Muscle layer of duodenum (tissue), 2 donors: ENCODE results near the gene LFNG.

Experiments
- H3K27ac ChIP-seq: one replicate; pipeline ENCODE4 v1.7.0; 2013; ENCODE audit warnings: mild to moderate bottlenecking, low read length
- H3K27me3 ChIP-seq: one replicate; pipeline ENCODE4 v1.7.0; 2013; ENCODE audit warnings: low read depth, mild to moderate bottlenecking, control low read depth, low read length
- H3K36me3 ChIP-seq, 2 donors: one replicate each; pipeline ENCODE4 v1.7.0; 2013; ENCODE audit warnings: low read length in 2 of 2, control low read depth in 1 of 2, mild to moderate bottlenecking in 1 of 2; ENCODE audit not compliant: insufficient read depth in 2 of 2, control insufficient read depth in 1 of 2
- H3K4me1 ChIP-seq, 2 donors: one replicate each; pipeline ENCODE4 v1.7.0; 2013; ENCODE audit warnings: low read length in 2 of 2, mild to moderate bottlenecking in 2 of 2, control low read depth in 1 of 2, moderate library complexity in 1 of 2; ENCODE audit not compliant: insufficient read depth in 2 of 2, control insufficient read depth in 1 of 2
- H3K4me3 ChIP-seq, 2 donors: one replicate each; pipeline ENCODE4 v1.7.0; 2013; ENCODE audit warnings: low read length in 2 of 2, low read depth in 1 of 2, mild to moderate bottlenecking in 1 of 2
- H3K9me3 ChIP-seq, 2 donors: one replicate each; pipeline ENCODE4 v1.7.0; 2013; ENCODE audit warnings: low read length in 2 of 2, control low read depth in 1 of 2, mild to moderate bottlenecking in 1 of 2; ENCODE audit not compliant: control insufficient read depth in 1 of 2
- donor health status: healthy.

LFNG gene

GRCh38 chr7:2566348-2566889, 46.8 kb downstream of the LFNG start:
- no peak overlapping the region for H3K27ac ChIP-seq
- no peaks in the 10 kb centered on the region for H3K27me3 ChIP-seq
- peaks cover 6% of the 10 kb centered on the region in 2 donors for H3K36me3 ChIP-seq
- H3K9me3 ChIP-seq: no peaks in the 10 kb centered on the region
- H3K4me3 ChIP-seq: no peak overlapping the region
- peaks cover 0 to 8% of the 10 kb centered on the region in 2 donors for H3K4me1 ChIP-seq

GRCh38 chr7:2566890-2567678, 47.5 kb downstream of the LFNG start:
- Histone ChIP-seq H3K36me3 (peaks cover 6 to 12% of the 10 kb centered on the region in 2 donors), H3K4me3 (peak overlapping the region in 1 of 2 donors; percentile 17), H3K4me1 (peaks cover 0 to 8% of the 10 kb centered on the region in 2 donors), H3K27ac (no peak overlapping the region), H3K27me3 (no peaks in the 10 kb centered on the region), H3K9me3 (no peaks in the 10 kb centered on the region)

- Histone ChIP-seq H3K27me3 (no peaks in the 10 kb centered on the region), H3K27ac (no peak overlapping the region), H3K36me3 (peaks cover 8 to 17% of the 10 kb centered on the region in 2 donors), H3K4me1 (peaks cover 0 to 8% of the 10 kb centered on the region in 2 donors), H3K9me3 (no peaks in the 10 kb centered on the region), H3K4me3 (no peak overlapping the region)
These were observed 48.2 kb downstream of the LFNG start for GRCh38 chr7:2567679-2568278.

- peaks cover 17 to 21% of the 10 kb centered on the region in 2 donors for H3K36me3 ChIP-seq
- no peak overlapping the region for H3K4me3 ChIP-seq
- no peaks in the 10 kb centered on the region for H3K27me3 ChIP-seq
- H3K4me1 ChIP-seq: peaks cover 0 to 8% of the 10 kb centered on the region in 2 donors
- H3K27ac ChIP-seq: no peak overlapping the region
- no peaks in the 10 kb centered on the region for H3K9me3 ChIP-seq
These were observed 49.1 kb downstream of the LFNG start for GRCh38 chr7:2568521-2569223.

- H3K4me3 ChIP-seq: no peak overlapping the region
- peaks cover 0 to 8% of the 10 kb centered on the region in 2 donors for H3K4me1 ChIP-seq
- no peak overlapping the region for H3K27ac ChIP-seq
- H3K9me3 ChIP-seq: no peaks in the 10 kb centered on the region
- H3K36me3 ChIP-seq: peaks cover 24 to 28% of the 10 kb centered on the region in 2 donors
- no peaks in the 10 kb centered on the region for H3K27me3 ChIP-seq
These were observed 49.8 kb downstream of the LFNG start for GRCh38 chr7:2569421-2569820.

DNA sequence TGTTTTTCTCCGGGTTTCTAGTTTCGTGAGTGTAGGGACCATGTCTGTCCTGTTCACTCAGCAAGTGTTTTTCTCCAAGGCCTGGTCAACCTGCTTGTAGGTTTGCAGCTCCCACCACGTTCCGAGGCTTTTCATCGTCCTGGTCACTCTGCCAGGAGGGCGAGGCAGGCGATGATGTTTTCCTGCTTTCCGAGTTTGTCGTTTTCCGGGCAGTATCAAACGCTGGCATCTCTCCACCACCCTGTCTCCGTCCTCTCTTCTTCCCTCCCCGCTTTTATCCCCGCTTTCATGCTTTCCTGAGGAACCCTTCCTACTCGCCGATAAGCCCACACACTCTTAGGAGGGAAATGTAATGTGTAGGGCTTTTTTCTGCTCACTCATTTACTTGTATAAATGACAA, 50.4 kb downstream of the LFNG start:
- peaks cover 0 to 8% of the 10 kb centered on the region in 2 donors for H3K4me1 ChIP-seq
- peaks cover 27 to 34% of the 10 kb centered on the region in 2 donors for H3K36me3 ChIP-seq
- H3K9me3 ChIP-seq: no peaks in the 10 kb centered on the region
- no peaks in the 10 kb centered on the region for H3K27me3 ChIP-seq
- H3K27ac ChIP-seq: no peak overlapping the region
- H3K4me3 ChIP-seq: no peak overlapping the region

- Histone ChIP-seq H3K4me3 (no peak overlapping the region), H3K36me3 (peaks cover 27 to 40% of the 10 kb centered on the region in 2 donors), H3K27me3 (no peaks in the 10 kb centered on the region), H3K4me1 (peaks cover 0 to 8% of the 10 kb centered on the region in 2 donors), H3K27ac (no peak overlapping the region), H3K9me3 (no peaks in the 10 kb centered on the region)
These were observed 51.8 kb downstream of the LFNG start for GRCh38 chr7:2571409-2571808.

GRCh38 chr7:2572101-2572842, 52.7 kb downstream of the LFNG start:
- H3K36me3 ChIP-seq: peaks cover 27 to 40% of the 10 kb centered on the region in 2 donors
- no peaks in the 10 kb centered on the region for H3K27me3 ChIP-seq
- no peak overlapping the region for H3K4me3 ChIP-seq
- no peaks in the 10 kb centered on the region for H3K9me3 ChIP-seq
- peaks cover 0 to 7% of the 10 kb centered on the region in 2 donors for H3K4me1 ChIP-seq
- H3K27ac ChIP-seq: no peak overlapping the region

GRCh38 chr7:2573761-2574160, 54.2 kb downstream of the LFNG start:
- Histone ChIP-seq H3K9me3 (no peaks in the 10 kb centered on the region), H3K27me3 (no peaks in the 10 kb centered on the region), H3K4me1 (no peaks in the 10 kb centered on the region), H3K36me3 (peaks cover 25 to 43% of the 10 kb centered on the region in 2 donors), H3K27ac (no peak overlapping the region), H3K4me3 (no peak overlapping the region)

GRCh38 chr7:2575046-2575732, 55.6 kb downstream of the LFNG start:
- no peaks in the 10 kb centered on the region for H3K9me3 ChIP-seq
- no peak overlapping the region for H3K4me3 ChIP-seq
- no peaks in the 10 kb centered on the region for H3K27me3 ChIP-seq
- no peaks in the 10 kb centered on the region for H3K4me1 ChIP-seq
- peaks cover 21 to 49% of the 10 kb centered on the region in 2 donors for H3K36me3 ChIP-seq
- H3K27ac ChIP-seq: no peak overlapping the region
